C1 segment of cervical spinal cord (tissue), 14 donors: ENCODE measurements around the gene GAD1.

Experiments used
- DNase-seq, 14 donors: peaks; one replicate each; lab custom pipeline; 2025; lab: John Stamatoyannopoulos, UW

The GAD1 gene

DNA sequence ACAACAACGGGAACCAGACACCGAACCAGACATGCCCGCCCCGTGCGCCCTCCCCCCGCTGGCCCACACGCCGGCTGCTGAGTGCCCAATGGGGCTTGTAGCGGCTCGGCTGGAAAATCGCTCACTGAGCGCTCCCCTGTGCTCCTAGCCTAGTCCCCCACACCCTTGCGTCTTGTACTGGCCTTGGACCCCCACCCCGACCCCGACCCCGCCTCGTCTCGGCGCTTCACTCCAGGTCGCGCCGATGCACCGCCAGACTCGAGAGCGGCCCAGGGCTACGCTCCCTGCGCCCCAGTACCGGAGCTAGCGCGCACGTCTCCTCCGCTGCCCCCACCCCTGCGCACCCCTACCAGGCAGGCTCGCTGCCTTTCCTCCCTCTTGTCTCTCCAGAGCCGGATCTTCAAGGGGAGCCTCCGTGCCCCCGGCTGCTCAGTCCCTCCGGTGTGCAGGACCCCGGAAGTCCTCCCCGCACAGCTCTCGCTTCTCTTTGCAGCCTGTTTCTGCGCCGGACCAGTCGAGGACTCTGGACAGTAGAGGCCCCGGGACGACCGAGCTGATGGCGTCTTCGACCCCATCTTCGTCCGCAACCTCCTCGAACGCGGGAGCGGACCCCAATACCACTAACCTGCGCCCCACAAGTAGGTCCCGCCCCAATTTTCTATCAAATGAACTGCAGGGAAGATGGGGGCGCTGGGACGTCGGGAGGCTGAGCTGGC lies 1.5 kb downstream of the GAD1 start:
- DNase-seq: no peak

DNA sequence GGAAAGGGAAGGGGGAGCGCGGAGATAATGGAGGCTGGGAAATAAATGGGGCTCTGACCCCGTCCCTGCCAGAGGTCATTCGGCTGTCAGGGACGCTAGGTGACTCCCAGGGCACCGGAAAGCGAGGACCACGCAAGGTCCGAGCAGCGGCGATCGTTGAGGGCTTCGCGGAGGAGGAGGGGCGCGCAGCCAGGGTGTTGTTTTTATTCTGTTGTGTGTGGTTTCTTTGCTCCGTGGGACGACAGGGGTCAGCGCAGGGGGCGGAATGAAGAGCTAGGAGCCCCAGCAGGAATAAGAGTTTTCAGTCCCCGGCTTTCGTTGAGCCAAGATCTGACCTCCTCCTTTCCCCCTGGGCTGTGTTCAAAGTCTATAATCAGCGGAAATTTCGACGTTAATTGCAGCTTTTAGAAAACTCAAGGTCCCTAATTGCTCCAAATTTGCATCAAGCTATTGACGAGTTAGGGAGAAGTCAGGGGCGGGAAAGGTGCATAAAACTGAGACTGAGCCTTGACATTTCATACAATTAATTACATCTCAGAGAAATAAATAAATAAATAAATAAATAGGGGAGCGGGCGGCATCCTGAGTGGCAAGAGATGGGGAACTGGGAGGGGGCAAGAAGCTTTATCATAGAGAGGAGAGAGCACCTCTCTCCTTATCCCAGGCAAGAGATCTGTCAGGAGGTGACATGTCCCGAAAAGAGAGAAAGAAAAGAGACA lies 2.2 kb downstream of the GAD1 start:
- no peak for DNase-seq

DNA sequence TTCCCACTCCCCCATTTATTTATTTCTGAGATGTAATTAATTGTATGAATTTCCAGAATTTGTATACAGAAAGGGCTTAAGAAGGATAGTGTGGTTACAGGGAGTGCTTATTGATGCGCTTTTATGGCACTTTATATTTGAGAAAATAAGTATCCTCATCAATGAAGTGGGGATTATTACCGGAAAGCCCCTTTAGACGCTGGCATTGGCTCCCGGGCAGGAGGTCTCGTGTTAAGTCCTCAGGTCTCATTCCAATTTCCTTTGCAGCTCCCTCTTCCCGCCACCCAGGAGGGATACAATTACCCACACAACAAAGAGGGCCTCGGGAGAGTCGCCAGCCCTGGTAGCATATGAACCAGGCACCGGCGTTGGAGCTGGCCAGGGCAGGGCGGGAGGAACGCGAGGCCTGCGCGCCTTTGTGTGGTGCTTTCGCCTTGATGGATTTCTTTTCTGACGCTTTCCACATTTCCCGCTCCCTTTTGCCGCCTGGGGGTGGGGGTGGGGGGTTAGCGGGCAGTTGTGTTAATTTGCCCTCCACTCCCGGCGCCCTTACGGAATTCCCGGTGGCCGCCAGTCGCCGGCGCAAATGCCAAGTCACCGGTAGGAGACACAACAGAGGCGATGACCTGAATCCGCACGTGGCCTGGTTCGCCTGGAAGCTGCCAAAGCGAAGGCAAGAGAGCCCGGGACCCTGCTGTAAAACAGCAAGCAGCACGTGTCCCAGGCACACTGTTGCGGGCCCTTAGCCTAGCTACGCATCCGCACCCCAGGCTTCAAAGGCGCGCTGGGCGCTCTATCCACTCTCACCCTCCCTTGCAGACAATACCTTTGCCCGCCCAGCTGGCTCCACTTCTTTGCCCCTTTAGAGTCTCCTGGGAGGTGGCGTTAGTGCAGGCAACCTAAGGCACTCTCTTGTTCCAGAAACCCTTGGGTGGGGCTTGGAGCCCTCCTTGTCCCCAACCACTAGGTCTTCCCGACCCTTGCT lies 3.3 kb downstream of the GAD1 start:
- no peak for DNase-seq

DNA sequence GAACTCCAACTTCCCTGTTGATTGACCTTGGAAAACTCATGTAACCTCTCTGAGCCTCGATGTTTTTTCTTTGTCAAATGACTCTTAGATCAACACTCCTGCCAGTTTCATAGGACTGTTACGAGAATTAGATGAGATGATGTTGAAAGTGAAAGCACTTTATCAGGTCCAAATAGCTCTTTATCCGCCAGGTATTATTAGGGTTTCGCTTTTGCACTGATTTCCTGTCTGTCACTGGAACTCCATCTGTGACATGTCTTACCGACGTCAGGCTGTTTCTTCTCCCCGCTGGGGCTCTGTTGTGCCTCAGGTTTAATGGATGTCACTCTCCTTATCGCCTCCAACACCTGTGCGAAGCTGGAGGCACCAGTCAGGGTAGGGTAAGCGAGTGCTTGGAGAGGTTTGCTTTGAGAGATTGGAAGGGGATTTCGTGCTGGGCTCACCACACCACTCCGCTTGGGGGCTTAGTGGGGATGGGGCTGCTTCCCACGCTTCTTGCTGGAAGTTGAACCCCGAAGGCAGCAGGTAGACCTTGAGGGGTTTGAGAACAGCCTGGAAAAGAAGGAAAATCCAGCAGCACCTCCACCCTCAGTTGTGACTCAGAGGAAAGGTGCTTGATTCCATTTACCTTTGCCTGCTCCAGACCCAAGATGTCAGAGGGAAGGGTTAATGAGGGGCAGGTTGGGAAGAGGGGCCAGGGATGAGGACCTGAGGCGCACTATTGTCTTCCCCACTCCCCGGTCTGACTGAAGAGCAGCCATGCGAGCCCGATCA lies 4.3 kb downstream of the GAD1 start:
- no peak for DNase-seq

DNA sequence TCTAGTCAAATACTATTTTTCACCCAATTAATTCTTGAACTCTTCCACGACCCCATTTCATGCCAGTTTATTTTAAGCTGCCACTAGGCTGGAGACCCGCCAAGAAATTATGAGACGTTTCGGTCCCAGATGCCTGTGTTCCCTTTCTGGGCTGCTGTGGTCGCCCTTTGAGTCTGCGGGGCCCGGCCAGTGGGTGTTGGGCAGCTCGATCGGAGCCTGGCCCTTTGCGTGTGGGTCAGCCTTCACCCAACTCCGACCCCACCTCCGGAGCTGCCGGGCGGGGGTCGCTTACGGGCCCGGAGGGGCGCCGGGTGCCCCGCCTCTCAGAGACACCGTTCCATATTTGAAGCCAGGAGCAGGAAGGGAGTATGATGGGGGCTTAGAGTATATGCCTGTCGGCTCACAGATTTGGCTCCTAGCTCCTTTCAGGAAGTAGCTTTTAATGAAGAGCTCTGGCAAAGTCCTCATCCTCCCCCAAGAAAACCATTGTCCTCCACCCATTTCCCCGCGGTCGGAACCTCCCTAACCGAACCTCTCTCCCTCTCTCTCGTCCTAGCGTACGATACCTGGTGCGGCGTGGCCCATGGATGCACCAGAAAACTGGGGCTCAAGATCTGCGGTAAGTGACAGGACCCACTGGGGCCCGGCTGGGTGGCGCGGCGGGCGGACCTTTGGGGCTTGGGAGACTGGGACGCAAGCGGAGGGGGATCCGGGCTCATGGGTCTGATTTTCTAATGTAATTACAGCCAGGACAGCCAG lies 5.0 kb downstream of the GAD1 start:
- DNase-seq: no peak

DNA sequence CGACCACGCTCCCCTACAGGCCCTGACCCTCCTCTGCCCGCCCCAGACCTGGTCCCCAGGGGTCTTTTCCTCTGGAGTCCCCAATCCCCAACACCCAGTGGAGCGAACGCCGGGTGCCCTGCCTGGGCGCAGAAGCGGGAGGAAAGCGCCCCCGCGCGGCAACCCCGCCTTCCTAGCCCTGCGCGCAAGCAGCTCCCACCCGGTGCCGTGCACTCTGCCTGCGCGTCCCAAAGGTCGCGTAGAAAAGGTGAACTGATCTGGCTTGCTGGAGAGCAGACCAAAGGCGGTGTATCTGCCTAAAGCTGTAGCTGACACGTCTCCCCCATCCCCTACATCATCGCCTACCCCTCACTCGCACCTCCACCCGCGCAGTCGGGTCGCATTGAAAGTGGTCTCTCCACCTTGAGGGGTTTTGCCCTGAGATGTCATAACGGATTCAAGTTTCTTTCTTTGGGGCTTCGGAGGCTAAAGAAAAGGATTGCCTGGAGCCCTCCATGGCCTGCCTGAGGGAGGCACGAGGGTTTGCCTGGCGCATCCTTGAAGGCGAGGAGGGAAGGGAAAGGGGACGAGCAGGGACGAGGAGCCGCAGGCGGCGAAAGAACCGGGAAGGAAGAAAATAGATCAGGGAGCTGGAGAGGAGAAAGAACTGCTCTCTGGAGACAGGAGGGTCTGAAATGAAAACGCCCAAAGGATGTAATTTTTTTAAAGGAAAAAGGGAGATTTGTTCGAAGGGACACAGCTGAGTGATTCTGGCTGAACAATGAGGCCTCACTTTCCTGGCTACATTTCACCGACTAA lies 5.8 kb downstream of the GAD1 start:
- DNase-seq: no peak

DNA sequence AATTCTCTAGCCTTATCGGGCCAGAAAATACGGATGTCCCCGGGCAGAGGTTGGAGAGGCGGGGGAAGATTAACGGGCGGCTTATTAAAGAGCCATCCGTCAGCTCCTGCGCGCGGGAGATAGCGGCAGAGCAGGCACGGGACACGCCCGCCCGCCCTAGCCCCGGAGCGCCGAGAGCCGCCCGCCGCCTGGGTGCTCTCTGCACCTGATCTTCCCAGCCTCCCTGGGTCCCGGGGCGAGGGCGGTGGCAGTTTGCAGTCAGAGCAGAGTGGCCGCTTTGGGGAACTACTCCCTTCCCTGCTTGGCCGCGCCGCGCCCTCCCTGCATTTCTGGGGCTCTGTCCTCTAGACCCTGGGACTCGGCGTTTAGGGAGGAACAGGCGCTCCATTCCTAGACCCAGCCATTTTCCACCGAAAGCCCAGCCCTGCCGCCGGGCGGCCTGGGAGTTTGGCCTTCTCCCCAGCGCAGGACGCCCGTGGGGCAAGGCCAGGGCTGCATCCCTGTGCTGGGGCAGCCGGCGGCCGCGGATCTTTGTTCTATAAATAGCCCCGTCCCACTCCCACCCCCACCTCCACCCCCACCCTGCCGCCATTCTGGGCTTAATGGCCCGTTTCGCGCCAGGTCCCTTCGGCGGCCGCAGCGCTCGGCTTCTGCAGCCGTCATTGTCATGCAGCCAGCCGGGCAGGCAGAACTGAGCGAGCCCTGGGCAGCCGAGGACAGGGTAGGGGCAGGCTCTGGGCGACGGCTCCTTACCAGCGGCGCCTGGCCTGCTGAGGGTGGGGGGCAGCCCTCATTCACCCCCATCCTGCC lies 6.6 kb downstream of the GAD1 start:
- DNase-seq: peak in 3 of 14 donors; percentile 12 to 56 (median 12)

DNA sequence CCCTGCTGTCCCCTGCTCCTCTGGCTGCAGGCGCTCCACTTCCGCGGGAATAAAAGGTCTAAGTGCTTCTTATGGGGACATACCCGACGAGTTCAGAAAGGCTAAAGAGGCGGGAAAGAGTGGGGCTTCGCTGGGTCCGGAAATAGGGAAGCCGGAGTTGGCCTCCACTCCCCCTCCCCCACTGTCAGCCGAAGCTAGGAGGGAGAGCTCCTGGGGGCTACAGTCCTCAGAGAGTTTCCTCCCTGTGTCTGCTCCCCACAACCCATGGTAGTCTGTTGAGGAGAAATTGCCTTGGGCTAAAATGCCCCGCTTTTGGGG lies 7.2 kb downstream of the GAD1 start:
- DNase-seq: no peak

DNA sequence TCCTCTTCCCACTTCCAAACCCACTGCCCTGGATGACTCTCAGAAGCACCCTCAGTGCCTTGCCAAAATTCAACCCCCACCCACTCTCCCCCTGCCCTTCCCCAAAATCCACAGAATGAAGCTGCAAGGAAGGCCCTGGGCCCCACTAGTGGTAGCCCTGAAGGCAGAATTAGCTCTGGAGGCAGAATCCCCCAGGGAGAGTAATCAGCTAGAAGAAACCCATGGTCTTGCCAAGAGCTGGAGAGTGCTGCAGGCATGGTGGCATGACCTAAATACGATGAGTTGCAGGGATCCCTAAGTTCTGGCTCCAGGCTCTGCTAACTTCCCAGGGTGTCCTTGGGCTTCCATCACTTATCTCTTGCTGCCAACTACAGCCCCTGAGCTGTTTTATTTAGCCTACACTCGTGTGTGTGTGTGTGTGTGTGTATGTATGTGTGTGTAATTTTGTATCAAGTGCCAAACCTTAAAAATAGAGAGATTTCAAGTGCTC lies 7.9 kb downstream of the GAD1 start:
- no peak for DNase-seq

DNA sequence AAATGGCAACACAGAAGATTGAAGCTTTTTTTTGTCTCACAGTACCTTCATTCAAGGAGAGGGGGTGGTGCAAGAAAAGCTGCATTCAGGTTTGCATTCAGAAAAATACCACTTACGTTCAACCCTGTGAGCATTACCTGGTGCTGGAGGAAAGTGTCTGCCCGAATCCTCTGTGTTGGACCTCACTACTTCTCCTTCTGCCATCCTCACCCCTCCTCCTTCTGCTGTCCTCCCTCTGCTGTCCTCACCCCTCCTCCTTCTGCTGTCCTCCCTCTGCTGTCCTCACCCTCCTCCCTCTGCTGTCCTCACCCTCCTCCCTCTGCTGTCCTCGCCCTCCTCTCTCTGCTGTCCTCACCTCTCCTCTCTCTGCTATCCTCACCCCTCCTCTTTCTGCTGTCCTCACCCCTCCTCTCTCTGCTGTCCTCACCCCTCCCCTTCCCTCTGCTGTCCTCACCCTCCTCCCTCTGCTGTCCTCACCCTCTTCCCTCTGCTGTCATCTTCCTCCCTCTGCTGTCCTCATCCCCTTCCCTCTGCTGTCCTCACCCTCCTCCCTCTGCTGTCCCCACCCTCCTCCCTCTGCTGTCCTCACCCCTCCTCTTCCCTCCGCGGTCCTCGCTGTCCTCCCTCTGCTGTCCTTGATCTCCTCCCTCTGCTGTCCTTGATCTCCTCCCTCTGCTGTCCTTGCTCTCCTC lies 11.3 kb downstream of the GAD1 start:
- DNase-seq: no peak

DNA sequence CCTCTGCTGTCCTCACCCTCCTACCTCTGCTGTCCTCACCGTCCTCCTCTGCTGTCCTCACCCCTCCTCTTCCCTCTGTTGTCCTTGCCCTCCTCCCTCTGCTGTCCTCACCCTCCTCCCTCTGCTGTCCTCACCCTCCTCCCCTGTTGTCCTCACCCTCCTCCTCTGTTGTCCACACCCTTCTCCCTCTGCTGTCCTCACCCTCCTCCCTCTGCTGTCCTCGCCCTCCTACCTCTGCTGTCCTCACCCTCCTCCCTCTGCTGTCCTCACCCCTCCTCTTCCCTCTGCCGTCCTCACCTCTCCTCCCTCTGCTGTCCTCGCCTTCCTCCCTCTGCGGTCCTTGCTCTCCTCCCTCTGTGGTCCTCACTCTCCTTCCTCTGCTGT lies 11.8 kb downstream of the GAD1 start:
- no peak for DNase-seq

DNA sequence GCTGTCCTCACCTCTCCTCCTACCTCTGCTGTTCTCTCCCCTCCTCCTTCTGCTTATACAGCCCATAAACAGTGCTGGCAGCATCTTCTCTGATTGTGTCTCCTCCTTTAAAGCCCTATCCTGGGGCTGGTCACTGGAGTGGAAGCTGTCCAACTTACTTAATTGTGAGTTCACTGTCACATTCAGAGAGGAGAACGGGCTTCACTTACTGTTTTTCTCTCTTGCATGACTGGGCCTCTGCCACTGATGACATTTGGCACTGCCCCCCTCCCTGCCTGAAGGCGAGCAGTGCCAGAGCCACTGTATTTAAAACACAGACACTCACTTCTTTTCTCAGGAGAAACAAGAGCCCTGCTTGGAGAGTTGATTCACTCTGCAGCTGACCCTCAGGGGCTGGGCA lies 12.3 kb downstream of the GAD1 start:
- DNase-seq: no peak

DNA sequence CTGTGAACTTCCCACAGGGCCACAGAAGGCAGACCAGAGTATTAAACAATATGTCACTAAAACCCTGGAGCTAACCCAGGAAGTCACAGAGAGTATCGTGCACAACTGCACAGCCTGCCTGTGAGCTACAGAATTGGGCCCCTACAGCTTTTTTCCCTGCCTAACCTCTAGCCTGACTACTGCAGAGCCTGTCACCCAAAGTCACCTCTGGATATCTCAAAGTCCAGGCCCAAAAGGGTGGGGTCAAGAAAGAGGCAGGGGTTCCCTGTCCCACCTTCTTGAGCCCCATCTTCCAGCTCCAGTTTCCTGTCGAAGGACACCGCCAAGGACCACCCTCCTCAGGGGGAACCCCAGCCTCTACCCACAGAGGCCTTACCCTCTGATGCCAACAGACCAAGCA lies 13.5 kb downstream of the GAD1 start:
- DNase-seq: no peak

DNA sequence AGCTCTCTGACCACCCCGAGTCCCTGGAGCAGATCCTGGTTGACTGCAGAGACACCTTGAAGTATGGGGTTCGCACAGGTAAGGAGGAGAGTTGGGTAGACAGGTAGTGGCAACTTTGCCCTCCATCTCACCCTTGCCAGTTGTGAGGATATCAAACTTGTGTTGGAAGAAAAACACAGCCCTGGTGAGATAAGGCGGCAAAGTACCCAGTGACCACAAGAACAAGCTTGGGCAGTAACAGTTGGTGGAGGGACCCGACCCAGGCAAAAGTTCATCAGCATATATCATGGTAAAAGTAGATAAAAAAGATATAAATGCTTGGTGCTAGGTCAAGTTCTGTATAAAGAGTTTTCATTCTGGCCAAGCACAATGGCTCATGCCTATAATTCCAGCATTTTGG lies 14.4 kb downstream of the GAD1 start:
- no peak for DNase-seq

DNA sequence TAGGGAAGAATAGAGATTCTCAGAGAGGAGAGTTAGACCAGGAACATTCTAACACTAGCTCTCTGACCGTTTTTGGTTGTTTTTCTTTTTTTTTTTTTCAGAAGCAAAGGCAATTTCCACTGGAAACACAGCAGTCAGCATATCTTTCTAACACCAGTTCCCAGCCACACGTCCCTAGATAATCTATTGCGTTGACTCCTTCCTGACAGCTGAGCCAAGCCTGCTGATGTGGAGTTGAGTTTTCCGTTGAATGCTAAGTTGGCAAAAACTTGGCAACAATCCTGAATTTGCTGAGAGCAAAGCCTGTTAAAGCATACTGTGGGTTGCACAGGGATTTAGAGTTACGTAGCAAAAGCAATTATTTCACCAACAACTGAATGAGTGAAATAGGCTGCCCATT lies 19.3 kb downstream of the GAD1 start:
- no peak for DNase-seq

DNA sequence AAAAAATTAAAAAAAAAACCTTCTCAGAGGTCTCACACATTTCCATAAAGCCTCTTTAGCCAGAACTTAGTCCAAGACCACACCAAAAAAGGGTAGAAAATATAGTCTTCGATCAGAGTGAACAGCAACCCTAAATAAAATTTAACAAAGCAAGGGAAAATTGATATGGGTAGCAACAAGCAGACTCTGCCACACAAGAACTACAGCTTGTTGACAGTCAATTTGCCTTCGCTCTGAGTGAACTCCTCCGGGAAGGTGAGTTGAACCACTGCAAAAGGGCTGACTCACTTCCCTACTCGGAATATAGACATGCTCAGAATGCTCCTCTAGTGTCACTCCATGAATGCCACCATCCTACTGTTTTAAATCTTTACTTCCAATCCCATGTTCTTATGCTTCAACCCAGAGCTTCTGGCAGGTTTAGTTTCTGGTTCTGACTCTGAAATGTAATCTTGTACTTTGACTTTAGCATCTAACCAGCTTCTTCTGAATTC lies 24.1 kb downstream of the GAD1 start:
- no peak for DNase-seq

DNA sequence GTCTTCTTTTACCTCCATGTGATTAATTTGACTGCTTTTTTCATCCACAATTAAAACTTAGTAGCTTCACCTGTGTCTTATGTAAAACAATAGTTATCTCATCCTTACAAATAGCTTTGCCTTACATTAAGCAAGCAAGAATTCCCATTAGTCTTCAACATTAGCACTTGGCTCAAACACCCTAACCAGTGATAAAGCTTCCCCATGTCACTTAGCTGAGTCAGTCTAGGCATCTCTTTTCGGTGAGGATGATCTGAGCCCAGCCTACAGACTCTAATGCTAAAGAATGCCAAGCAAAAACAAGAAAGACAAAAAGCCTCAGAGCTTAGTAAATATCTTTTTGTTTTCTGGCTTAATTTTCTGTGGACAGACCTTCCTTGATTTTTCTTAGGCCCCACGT lies 26.1 kb downstream of the GAD1 start:
- DNase-seq: no peak

DNA sequence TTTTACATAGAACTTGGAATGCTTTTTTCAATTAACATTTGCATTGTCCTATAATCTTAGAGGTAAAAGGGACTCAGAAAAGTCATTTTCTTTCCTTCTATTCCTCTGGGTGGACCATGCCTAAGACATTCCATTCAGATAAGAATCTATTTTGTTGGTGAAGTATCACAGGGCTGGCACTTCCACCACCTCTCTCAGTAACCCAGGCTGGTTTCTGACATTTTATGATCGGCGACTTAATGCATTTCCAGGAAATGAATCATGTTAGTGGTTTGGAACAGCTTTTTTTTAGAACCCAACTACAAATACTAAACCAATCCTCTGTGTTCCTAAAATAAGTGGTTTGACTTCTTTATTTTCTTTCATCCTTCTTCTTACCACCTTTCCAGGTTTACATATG lies 27.0 kb downstream of the GAD1 start:
- DNase-seq: no peak
